DMS 273 (cell line): ENCODE data around the gene NTF4.

Experiments used
- DNase-seq: peaks from one replicate; lab custom pipeline; 2025; ENCODE audit not compliant: unreplicated experiment; lab: John Stamatoyannopoulos, UW

NTF4 gene

GRCh38 chr19:49091391-49092038 lies 26.9 kb upstream of the NTF4 start:
- DNase-seq = no peak

GRCh38 chr19:49086296-49086695 lies 21.7 kb upstream of the NTF4 start:
- no peak for DNase-seq

GRCh38 chr19:49085868-49086232 lies 21.2 kb upstream of the NTF4 start:
- no peak for DNase-seq

GRCh38 chr19:49085020-49085867 lies 20.6 kb upstream of the NTF4 start, which contains the start of gene SNRNP70:
Gene SNRNP70, plus strand, starts transcription at chr19:49085451. Its CDS starts 964 bp downstream, at chr19:49086415.
- DNase-seq = peak; percentile 100

GRCh38 chr19:49084206-49085019 lies 19.8 kb upstream of the NTF4 start:
- DNase-seq = peak; percentile 58

- DNase-seq = no peak
These were observed 16.7 kb upstream of the NTF4 start for GRCh38 chr19:49081273-49081672.

- no peak for DNase-seq
These were observed 15.8 kb upstream of the NTF4 start for GRCh38 chr19:49080392-49080791.

GRCh38 chr19:49074869-49075268 lies 10.3 kb upstream of the NTF4 start:
- DNase-seq = peak; percentile 68

GRCh38 chr19:49073514-49074378 lies 9.1 kb upstream of the NTF4 start:
- peak; percentile 82 for DNase-seq

- peak; percentile 64 for DNase-seq
These were observed 7.4 kb upstream of the NTF4 start for GRCh38 chr19:49071860-49072547.

GRCh38 chr19:49070416-49070815 lies 5.8 kb upstream of the NTF4 start:
- DNase-seq = no peak

- DNase-seq = no peak
These were observed 4.4 kb upstream of the NTF4 start for GRCh38 chr19:49069026-49069425.

- DNase-seq = peak; percentile 32
These were observed 2.9 kb upstream of the NTF4 start for GRCh38 chr19:49067554-49067953.

GRCh38 chr19:49065905-49066512 lies 1.4 kb upstream of the NTF4 start:
- DNase-seq = no peak

GRCh38 chr19:49064029-49064629 lies 489 bp downstream of the NTF4 start:
- DNase-seq = no peak

GRCh38 chr19:49061445-49061844 lies 3.2 kb downstream of the NTF4 start:
- no peak for DNase-seq

- no peak for DNase-seq
These were observed 3.6 kb downstream of the NTF4 start for GRCh38 chr19:49061000-49061399.

GRCh38 chr19:49059053-49059452 lies 5.6 kb downstream of the NTF4 start:
- DNase-seq = no peak

- peak; percentile 61 for DNase-seq
These were observed 6.1 kb downstream of the NTF4 start for GRCh38 chr19:49058562-49058961.
